DND-41 (cell line): ENCODE results near the gene SHROOM3.

ENCODE experiments used
- CTCF ChIP-seq: IDR thresholded peaks from 2 replicates; pipeline ENCODE4 v1.5.1; 2012; ENCODE audit warnings: borderline replicate concordance, low read length, moderate library complexity, mild to moderate bottlenecking; ENCODE audit not compliant: poor library complexity, severe bottlenecking; ENCODE audit errors: extremely low read depth
- EZH2 ChIP-seq: IDR thresholded peaks from 3 replicates; pipeline ENCODE4 v1.6.1; 2012; ENCODE audit warnings: borderline replicate concordance, low read depth, mild to moderate bottlenecking, moderate library complexity, low read length, inconsistent platforms; ENCODE audit not compliant: severe bottlenecking

GRCh38 chr4:76544725-76545124, 109.7 kb downstream of the SHROOM3 start:
- TF ChIP-seq CTCF (no peak), EZH2 (no peak)
